Gastroesophageal sphincter (tissue), 3 donors: ENCODE data around the gene SPOP.

Experiments
- EP300 ChIP-seq: sonication (generic); formaldehyde crosslinking; IDR thresholded peaks from one replicate; pipeline ENCODE4 v1.6.1; 2017; ENCODE audit warnings: antibody characterized with exemption, mild to moderate bottlenecking
- POLR2A ChIP-seq, 2 donors: fragments of 450-650 bp; IDR thresholded peaks; one replicate each; pipeline ENCODE4 v1.6.1; 2017; ENCODE audit warnings: antibody characterized with exemption in 2 of 2, mild to moderate bottlenecking in 2 of 2, moderate library complexity in 1 of 2
- POLR2AphosphoS5 ChIP-seq: sonication (generic); formaldehyde crosslinking; IDR thresholded peaks from one replicate; pipeline ENCODE4 v1.6.1; 2017; ENCODE audit warnings: antibody characterized with exemption
- TF ChIP-seq, protein P1 (sequence below), 4 experiments: fragments of 200-600 bp in 2 of 4; fragments of 450-650 bp in 2 of 4; sonication (generic) in 1 of 4; IDR thresholded peaks; one replicate each; pipeline ENCODE4 v1.5.1; 2017 to 2019; ENCODE audit warnings: antibody characterized with exemption in 4 of 4, mild to moderate bottlenecking in 2 of 4, moderate library complexity in 2 of 4

DNA sequence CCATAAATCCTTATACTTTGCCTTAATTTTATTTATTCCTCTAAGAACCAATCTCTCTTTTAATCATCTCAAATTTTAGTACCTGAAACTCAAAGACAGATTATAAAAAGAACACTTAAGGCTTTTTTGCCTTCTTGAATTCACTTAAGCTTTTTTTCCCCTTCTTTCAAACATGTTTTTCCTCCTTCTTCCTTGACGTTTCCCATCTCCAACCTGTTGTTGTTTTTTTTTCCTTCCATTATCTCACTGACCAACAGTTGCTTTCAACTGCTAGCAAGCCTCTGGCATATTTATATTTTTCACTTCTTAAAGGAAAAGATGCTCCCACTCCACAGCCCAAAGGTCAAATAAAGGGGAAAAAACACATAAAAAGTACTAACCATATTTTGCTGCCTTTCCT lies 32.2 kb downstream of the SPOP start:
- no peak for TF ChIP-seq POLR2A (IDR thresholded peaks at IDR 0.05)
- no peak for TF ChIP-seq EP300
- TF ChIP-seq, protein P1, sequence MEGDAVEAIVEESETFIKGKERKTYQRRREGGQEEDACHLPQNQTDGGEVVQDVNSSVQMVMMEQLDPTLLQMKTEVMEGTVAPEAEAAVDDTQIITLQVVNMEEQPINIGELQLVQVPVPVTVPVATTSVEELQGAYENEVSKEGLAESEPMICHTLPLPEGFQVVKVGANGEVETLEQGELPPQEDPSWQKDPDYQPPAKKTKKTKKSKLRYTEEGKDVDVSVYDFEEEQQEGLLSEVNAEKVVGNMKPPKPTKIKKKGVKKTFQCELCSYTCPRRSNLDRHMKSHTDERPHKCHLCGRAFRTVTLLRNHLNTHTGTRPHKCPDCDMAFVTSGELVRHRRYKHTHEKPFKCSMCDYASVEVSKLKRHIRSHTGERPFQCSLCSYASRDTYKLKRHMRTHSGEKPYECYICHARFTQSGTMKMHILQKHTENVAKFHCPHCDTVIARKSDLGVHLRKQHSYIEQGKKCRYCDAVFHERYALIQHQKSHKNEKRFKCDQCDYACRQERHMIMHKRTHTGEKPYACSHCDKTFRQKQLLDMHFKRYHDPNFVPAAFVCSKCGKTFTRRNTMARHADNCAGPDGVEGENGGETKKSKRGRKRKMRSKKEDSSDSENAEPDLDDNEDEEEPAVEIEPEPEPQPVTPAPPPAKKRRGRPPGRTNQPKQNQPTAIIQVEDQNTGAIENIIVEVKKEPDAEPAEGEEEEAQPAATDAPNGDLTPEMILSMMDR (IDR thresholded peaks at IDR 0.05): no peak
- TF ChIP-seq POLR2AphosphoS5: no peak
